ENCODE measurements around the gene HMOX2.

Gene HMOX2

GRCh38 chr16:4550591-4550990 is 74.4 kb downstream of the HMOX2 start:
- in situ Hi-C loops (cut with MboI; ENCODE audit: low sequenced_read_pairs), result no loop called here

GRCh38 chr16:4552541-4552940 is 76.3 kb downstream of the HMOX2 start:
- in situ Hi-C loops (cut with MboI; ENCODE audit: low sequenced_read_pairs), result no loop called here

GRCh38 chr16:4556112-4556511 is 79.9 kb downstream of the HMOX2 start, which contains the start of gene C16orf96:
TSS of gene C16orf96 (plus strand) at chr16:4556340. CDS start at chr16:4556490, 150 bp downstream.
- in situ Hi-C loops (cut with MboI; ENCODE audit: low sequenced_read_pairs), result no loop called here

- in situ Hi-C loops (cut with MboI; ENCODE audit: low sequenced_read_pairs), result no loop called here
Measured at GRCh38 chr16:4556580-4556979, 80.4 kb downstream of the HMOX2 start.

GRCh38 chr16:4557973-4558372 is 81.8 kb downstream of the HMOX2 start:
- in situ Hi-C loops (cut with MboI; ENCODE audit: low sequenced_read_pairs), result no loop called here
